Common myeloid progenitor, CD34-positive (primary cell): Measurements from ENCODE around the gene PADI1.

Experiments used
- CTCF ChIA-PET: fragments of 350-600 bp; sonication (Branson Sonifier 250); formaldehyde crosslinking; loops from one replicate; lab custom pipeline; 2021; ENCODE audit warnings: antibody characterized with exemption; lab: Charles Lee
- POLR2A ChIA-PET: fragments of 350-600 bp; sonication (Branson Sonifier 250); formaldehyde crosslinking; loops from one replicate; lab custom pipeline; 2021; ENCODE audit warnings: antibody characterized with exemption; lab: Charles Lee
- DNase-seq, 3 donors: peaks; one replicate each; pipeline versions ENCODE4 v3.0.0 to v3.0.0-alpha.2; 2013
- H3K27ac ChIP-seq, 2 experiments: 1 replicate in 1 of 2; 2 replicates in 1 of 2; pipeline ENCODE4 v1.7.0; 2013; ENCODE audit warnings: inconsistent platforms in 2 of 2, low read length in 2 of 2, mild to moderate bottlenecking in 2 of 2, low read depth in 1 of 2, moderate library complexity in 1 of 2; ENCODE audit not compliant: severe bottlenecking in 2 of 2, insufficient read depth in 1 of 2, poor library complexity in 1 of 2
- H3K27me3 ChIP-seq, 5 experiments: replicated peaks in 2 of 5; 1 replicate in 3 of 5; 2 replicates in 2 of 5; pipeline versions ENCODE4 v1.6.1 to v1.7.0; 2013; ENCODE audit warnings: low read length in 4 of 5, mild to moderate bottlenecking in 2 of 5, moderate library complexity in 2 of 5, inconsistent platforms in 1 of 5; ENCODE audit not compliant: insufficient read depth in 5 of 5, control insufficient read depth in 4 of 5
- H3K36me3 ChIP-seq, 4 experiments: 1 replicate in 2 of 4; 2 replicates in 2 of 4; pipeline versions ENCODE4 v1.6.1 to v1.7.0; 2013; ENCODE audit warnings: low read length in 3 of 4, control low read depth in 1 of 4, mild to moderate bottlenecking in 1 of 4; ENCODE audit not compliant: control insufficient read depth in 4 of 4, insufficient read depth in 4 of 4
- H3K4me1 ChIP-seq, 4 experiments: 1 replicate in 3 of 4; 2 replicates in 1 of 4; pipeline versions ENCODE4 v1.6.1 to v1.7.1; 2013; ENCODE audit warnings: low read length in 3 of 4, mild to moderate bottlenecking in 3 of 4, control low read depth in 1 of 4, inconsistent platforms in 1 of 4, moderate library complexity in 1 of 4; ENCODE audit not compliant: control insufficient read depth in 4 of 4, insufficient read depth in 4 of 4; ENCODE audit errors: control extremely low read depth in 1 of 4
- H3K4me3 ChIP-seq, 7 experiments: 1 replicate in 4 of 7; 2 replicates in 3 of 7; pipeline versions ENCODE4 v1.5.1 to v1.7.0; 2013; ENCODE audit warnings: mild to moderate bottlenecking in 7 of 7, low read length in 6 of 7, moderate library complexity in 6 of 7, inconsistent platforms in 2 of 7, low read depth in 2 of 7, control low read depth in 1 of 7; ENCODE audit not compliant: insufficient read depth in 4 of 7, control insufficient read depth in 1 of 7; ENCODE audit errors: extremely low read depth in 1 of 7
- H3K9me3 ChIP-seq, 5 experiments: 1 replicate in 4 of 5; 2 replicates in 1 of 5; pipeline versions ENCODE4 v1.6.1 to v1.7.1; 2013; ENCODE audit warnings: low read length in 4 of 5, mild to moderate bottlenecking in 2 of 5, inconsistent platforms in 1 of 5, low read depth in 1 of 5, moderate library complexity in 1 of 5; ENCODE audit not compliant: control insufficient read depth in 4 of 5, insufficient read depth in 2 of 5; ENCODE audit errors: control extremely low read depth in 1 of 5
- WGBS: methylation state at CpG from one replicate; pipeline ENCODE4 v1.1.5; 2013; ENCODE audit not compliant: insufficient coverage; 5-methylcytosine and 5-hydroxymethylcytosine counted together

PADI1 gene

DNA sequence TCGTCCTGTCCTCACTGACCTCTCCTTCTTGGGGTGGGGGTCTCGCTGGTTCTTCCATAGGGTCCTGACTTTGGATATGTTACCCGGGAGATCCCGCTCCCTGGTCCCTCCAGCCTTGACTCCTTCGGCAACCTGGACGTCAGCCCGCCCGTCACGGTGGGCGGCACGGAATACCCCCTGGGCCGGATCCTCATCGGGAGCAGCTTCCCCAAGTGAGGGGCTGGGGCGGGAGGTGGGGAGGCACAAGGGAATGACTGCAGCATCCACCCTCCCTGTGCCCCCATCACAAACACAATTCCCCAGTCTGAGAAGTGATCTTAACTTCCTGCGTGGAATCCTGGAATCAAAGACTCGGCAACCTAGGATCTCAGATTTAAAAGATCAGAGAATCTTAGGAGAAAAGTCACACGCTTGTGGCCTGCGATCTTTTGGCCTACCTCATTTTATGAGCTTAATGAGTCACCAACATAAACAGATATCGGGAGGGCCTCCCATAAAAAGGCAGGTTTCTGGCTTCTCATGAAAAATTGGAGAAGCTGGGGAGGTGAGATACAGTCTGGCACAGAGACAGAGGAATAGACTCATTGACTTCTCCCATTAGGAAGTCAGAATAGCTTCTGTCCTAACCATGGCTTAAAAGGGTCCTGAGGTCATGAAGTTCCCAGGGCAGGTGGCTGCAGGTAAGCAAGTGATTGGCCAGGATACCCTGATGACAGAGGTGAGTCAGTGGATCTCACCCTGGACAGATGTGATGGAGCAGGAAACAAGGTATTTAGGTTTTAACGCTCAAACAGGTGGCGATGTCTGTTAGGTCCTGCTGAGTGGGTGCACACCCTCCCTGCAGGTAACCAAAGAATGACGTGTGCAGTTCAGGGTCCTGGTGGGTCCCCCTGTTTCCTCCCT, 28.1 kb downstream of the PADI1 start:
- 93% methylated on average over 17 of the region's 22 CpGs for WGBS
- Histone ChIP-seq H3K4me3 (no peak overlapping the region), H3K36me3 (no peaks in the 10 kb centered on the region), H3K27me3 (no peaks in the 10 kb centered on the region), H3K27ac (no peak overlapping the region), H3K9me3 (no peaks in the 10 kb centered on the region), H3K4me1 (peaks cover 0 to 12% (median 5%) of the 10 kb centered on the region in 4 experiments)
- POLR2A ChIA-PET = no interaction called here
- CTCF ChIA-PET = interaction anchor here (0.6 to 11.7 kb wide), 5 partner anchors 13 to 108 kb away, joined by 3 to 156 read pairs (median 4); no protein-coding TSS in a partner anchor
- DNase-seq = no peak

GRCh38 chr1:17233675-17234320, 28.9 kb downstream of the PADI1 start:
- peak in 2 of 3 donors; percentile 79 to 82 for DNase-seq
- no peaks in the 10 kb centered on the region for H3K27me3 ChIP-seq
- no peaks in the 10 kb centered on the region for H3K36me3 ChIP-seq
- H3K9me3 ChIP-seq = no peaks in the 10 kb centered on the region
- no peak overlapping the region for H3K27ac ChIP-seq
- ChIA-PET POLR2A (interaction anchor here (1.2 kb wide), 1 partner anchor 103 kb away, joined by 3 read pairs; no protein-coding TSS in a partner anchor), CTCF (interaction anchor here (1.0 to 11.7 kb wide), 7 partner anchors 8 to 174 kb away, joined by 3 to 156 read pairs (median 5); no protein-coding TSS in a partner anchor)
- WGBS = 66% methylated on average over 6 of the region's 6 CpGs
- peaks cover 0 to 15% (median 6%) of the 10 kb centered on the region in 4 experiments for H3K4me1 ChIP-seq
- no peak overlapping the region for H3K4me3 ChIP-seq

- no peak overlapping the region for H3K4me3 ChIP-seq
- no peaks in the 10 kb centered on the region for H3K27me3 ChIP-seq
- peaks cover 0 to 19% (median 9%) of the 10 kb centered on the region in 4 experiments for H3K4me1 ChIP-seq
- ChIA-PET CTCF (interaction anchor here (1.0 to 11.7 kb wide), 9 partner anchors 8 to 174 kb away, joined by 3 to 156 read pairs (median 5); no protein-coding TSS in a partner anchor), POLR2A (interaction anchor here (1.2 kb wide), 1 partner anchor 104 kb away, joined by 3 read pairs; no protein-coding TSS in a partner anchor)
- H3K9me3 ChIP-seq = no peaks in the 10 kb centered on the region
- H3K27ac ChIP-seq = no peak overlapping the region
- no peaks in the 10 kb centered on the region for H3K36me3 ChIP-seq
- DNase-seq = no peak
- WGBS = no CpG with 5 or more reads among the region's 1 CpG
These were observed 29.5 kb downstream of the PADI1 start for GRCh38 chr1:17234405-17234804.

GRCh38 chr1:17235135-17235885, 30.4 kb downstream of the PADI1 start:
- Histone ChIP-seq H3K27ac (no peak overlapping the region), H3K36me3 (no peaks in the 10 kb centered on the region), H3K9me3 (no peaks in the 10 kb centered on the region), H3K4me1 (peaks cover 0 to 19% (median 9%) of the 10 kb centered on the region in 4 experiments), H3K27me3 (no peaks in the 10 kb centered on the region), H3K4me3 (no peak overlapping the region)
- DNase-seq = no peak
- WGBS = 96% methylated on average over 9 of the region's 9 CpGs
- POLR2A ChIA-PET = interaction anchor here (0.6 kb wide), 1 partner anchor 16 kb away, joined by 3 read pairs; no protein-coding TSS in a partner anchor
- CTCF ChIA-PET = interaction anchor here (0.9 to 11.7 kb wide), 13 partner anchors 9 to 175 kb away, joined by 3 to 156 read pairs (median 4); no protein-coding TSS in a partner anchor

GRCh38 chr1:17236779-17237560, 32.0 kb downstream of the PADI1 start:
- ChIA-PET POLR2A (interaction anchor here (1.2 kb wide), 1 partner anchor 111 kb away, joined by 3 read pairs; no protein-coding TSS in a partner anchor), CTCF (interaction anchor here (0.5 to 11.7 kb wide), 34 partner anchors 9 to 182 kb away, joined by 3 to 156 read pairs (median 5); partner anchors contain the start of genes PADI1 and PADI3)
- H3K36me3 ChIP-seq = no peaks in the 10 kb centered on the region
- peak; percentile 83 to 90 (median 85) for DNase-seq
- 31% methylated on average over 15 of the region's 18 CpGs for WGBS
- H3K4me3 ChIP-seq = no peak overlapping the region
- H3K27ac ChIP-seq = no peak overlapping the region
- peaks cover 0 to 3% (median 0%) of the 10 kb centered on the region in 5 experiments for H3K27me3 ChIP-seq
- H3K9me3 ChIP-seq = no peaks in the 10 kb centered on the region
- H3K4me1 ChIP-seq = peaks cover 0 to 19% (median 9%) of the 10 kb centered on the region in 4 experiments

DNA sequence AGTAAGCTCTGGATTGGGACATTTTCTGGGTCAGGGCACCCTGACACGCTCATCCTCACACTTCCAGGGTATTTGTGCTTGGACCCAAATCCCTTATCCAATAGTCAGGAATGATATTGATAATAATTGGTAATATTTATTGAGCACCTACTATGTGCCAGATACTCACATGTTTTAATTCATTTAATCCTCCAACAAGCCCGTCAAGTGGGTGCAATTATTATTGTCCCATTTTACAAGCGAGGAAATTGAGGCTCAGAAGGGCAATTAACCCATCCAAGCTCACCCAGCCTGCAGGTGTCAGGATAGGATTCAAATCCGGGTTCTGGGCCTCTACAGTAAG, 32.6 kb downstream of the PADI1 start:
- WGBS = 86% methylated on average over 3 of the region's 4 CpGs
- CTCF ChIA-PET = interaction anchor here (0.5 to 11.7 kb wide), 26 partner anchors 9 to 182 kb away, joined by 3 to 156 read pairs (median 5); partner anchors contain the start of gene PADI3
- POLR2A ChIA-PET = no interaction called here

More for the DNA sequence above, 32.6 kb downstream of the PADI1 start:
- no peak overlapping the region for H3K4me3 ChIP-seq
- H3K36me3 ChIP-seq = no peaks in the 10 kb centered on the region
- H3K9me3 ChIP-seq = no peaks in the 10 kb centered on the region
- DNase-seq = no peak
- peaks cover 0 to 19% (median 9%) of the 10 kb centered on the region in 4 experiments for H3K4me1 ChIP-seq
- H3K27me3 ChIP-seq = peaks cover 0 to 4% (median 0%) of the 10 kb centered on the region in 5 experiments
- no peak overlapping the region for H3K27ac ChIP-seq
